A549 (cell line): ENCODE data around the gene GABBR2. TPM values are rescaled to one million over a fixed set of nuclear protein-coding genes. Genes with fewer than 3 reads are reported as not detected.

Experiments
- ATAC-seq, 2 experiments: fragments of 200-7000 bp in 1 of 2; fragments of >200 bp in 1 of 2; cut with Nextera tagmentation in 1 of 2; cut with Tn5 transposase in 1 of 2; 3 replicates each; pipeline versions ENCODE4 v1.8.0 to v1.9.1; 2018 to 2020; ENCODE audit warnings: mild to moderate bottlenecking in 1 of 2, moderate library complexity in 1 of 2
- CTCF ChIA-PET: fragments of 300-600 bp; sonication (Branson Sonifier 250); formaldehyde crosslinking; extraction: SDS; loops from one replicate; lab custom pipeline; 2021; ENCODE audit warnings: antibody characterized with exemption, inconsistent platforms; lab: Yijun Ruan, JAX
- POLR2A ChIA-PET: fragments of 350-600 bp; formaldehyde crosslinking; extraction: SDS; loops from one replicate; lab custom pipeline; 2021; ENCODE audit warnings: antibody characterized with exemption, inconsistent platforms; lab: Yijun Ruan, JAX
- DNase-seq, 2 experiments: peaks; one replicate each; pipeline versions ENCODE4 v3.0.0 to v3.0.0-alpha.2; 2011 to 2016; ENCODE audit warnings: low read depth in 1 of 2, low spot score in 1 of 2
- FAIRE-seq: peaks from 2 replicates; lab custom pipeline; 2011; peaks lifted over from hg19 to GRCh38; lab: Jason Lieb, UNC
- H3K27ac ChIP-seq, 2 experiments: fragments of >200 bp; sonication (Bioruptor Twin); formaldehyde crosslinking; 3 replicates each; pipeline ENCODE4 v1.5.1; 2016 to 2017
- H3K4me1 ChIP-seq: fragments of >200 bp; sonication (Bioruptor Twin); formaldehyde crosslinking; 3 replicates; pipeline ENCODE4 v1.6.1; 2016
- H3K4me2 ChIP-seq: fragments of >200 bp; sonication (Bioruptor Twin); formaldehyde crosslinking; 3 replicates; pipeline ENCODE4 v1.6.1; 2016
- H3K4me3 ChIP-seq: fragments of >200 bp; sonication (Bioruptor Twin); formaldehyde crosslinking; 3 replicates; pipeline ENCODE4 v1.5.1; 2016
- H3K9me3 ChIP-seq: fragments of >200 bp; sonication (Bioruptor Twin); formaldehyde crosslinking; 3 replicates; pipeline ENCODE4 v1.6.1; 2016
- CEBPB ChIP-seq, 2 experiments: fragments of >200 bp in 1 of 2; sonication (Bioruptor Twin) in 1 of 2; formaldehyde crosslinking in 1 of 2; IDR thresholded peaks; 2 replicates each; pipeline ENCODE4 v1.6.1; 2012 to 2016
- CHD2 ChIP-seq: fragments of 150-350 bp; IDR thresholded peaks from 2 replicates; pipeline ENCODE4 v1.6.1; 2014; ENCODE audit warnings: low read length; ENCODE audit not compliant: partially characterized antibody
- E2F6 ChIP-seq: IDR thresholded peaks from 2 replicates; pipeline ENCODE4 v1.6.1; 2012; ENCODE audit warnings: low read depth, borderline replicate concordance
- EP300 ChIP-seq, 2 experiments: fragments of >200 bp; sonication (Bioruptor Twin); formaldehyde crosslinking; IDR thresholded peaks; 2 replicates in 1 of 2; 3 replicates in 1 of 2; pipeline ENCODE4 v1.6.1; 2016 to 2017
- FOXS1 ChIP-seq: fragments of 250-450 bp; sonication (Bioruptor Pico); IDR thresholded peaks from 2 replicates; pipeline ENCODE4 v1.5.0; 2020; ENCODE audit warnings: mild to moderate bottlenecking, moderate library complexity
- HDAC2 ChIP-seq: fragments of 200-600 bp; sonication (generic); IDR thresholded peaks from 2 replicates; pipeline ENCODE4 v1.6.1; 2016
- HEYL ChIP-seq: fragments of 250-450 bp; sonication (Bioruptor Pico); IDR thresholded peaks from 2 replicates; pipeline ENCODE4 v1.8.0; 2021; ENCODE audit warnings: mild to moderate bottlenecking, moderate library complexity
- HOXA7 ChIP-seq: fragments of 250-450 bp; sonication (Bioruptor Pico); IDR thresholded peaks from 2 replicates; pipeline ENCODE4 v1.5.0; 2020; ENCODE audit warnings: mild to moderate bottlenecking, moderate library complexity
- KDM1A ChIP-seq: fragments of 200-600 bp; sonication (generic); IDR thresholded peaks from 2 replicates; pipeline ENCODE4 v1.6.1; 2016; ENCODE audit warnings: low read depth, mild to moderate bottlenecking
- KDM5A ChIP-seq: fragments of 200-600 bp; sonication (generic); IDR thresholded peaks from 2 replicates; pipeline ENCODE4 v1.6.1; 2016; ENCODE audit warnings: antibody characterized with exemption, mild to moderate bottlenecking
- MAFK ChIP-seq: fragments of 450-650 bp; IDR thresholded peaks from 2 replicates; pipeline ENCODE4 v1.6.1; 2014; ENCODE audit not compliant: partially characterized antibody
- MAZ ChIP-seq: fragments of 150-350 bp; IDR thresholded peaks from 2 replicates; pipeline ENCODE4 v1.6.1; 2014; ENCODE audit warnings: antibody characterized with exemption, low read depth, low read length, borderline replicate concordance
- MYC ChIP-seq: IDR thresholded peaks from 2 replicates; pipeline ENCODE4 v1.6.1; 2012; ENCODE audit warnings: mild to moderate bottlenecking, inconsistent platforms, low read length, improper control_type of control experiment, borderline replicate concordance
- NPAS2 ChIP-seq: fragments of 250-450 bp; sonication (Bioruptor Pico); IDR thresholded peaks from 2 replicates; pipeline ENCODE4 v1.8.0; 2022; ENCODE audit warnings: mild to moderate bottlenecking, moderate library complexity, borderline replicate concordance
- NR3C1 ChIP-seq: fragments of >200 bp; sonication (Bioruptor Twin); formaldehyde crosslinking; IDR thresholded peaks from 3 replicates; pipeline ENCODE4 v1.6.1; 2017
- POLR2A ChIP-seq: IDR thresholded peaks from 2 replicates; pipeline ENCODE4 v1.6.1; 2012; ENCODE audit warnings: mild to moderate bottlenecking, low read length
- RAD21 ChIP-seq, 2 experiments: fragments of >200 bp in 1 of 2; sonication (Bioruptor Twin) in 1 of 2; formaldehyde crosslinking in 1 of 2; IDR thresholded peaks in 1 of 2; conservative IDR thresholded peaks in 1 of 2; 2 replicates in 1 of 2; 3 replicates in 1 of 2; pipeline ENCODE4 v1.6.1; 2012 to 2018; ENCODE audit warnings: inconsistent platforms in 1 of 2
- RCOR1 ChIP-seq: fragments of 150-350 bp; IDR thresholded peaks from 2 replicates; pipeline ENCODE4 v1.6.1; 2014; ENCODE audit warnings: antibody characterized with exemption, low read length, low read depth
- REST ChIP-seq: fragments of 200-600 bp; sonication (generic); IDR thresholded peaks from 2 replicates; pipeline ENCODE4 v1.6.1; 2016; ENCODE audit warnings: antibody characterized with exemption, mild to moderate bottlenecking, moderate library complexity
- RNF2 ChIP-seq: fragments of 200-600 bp; sonication (generic); IDR thresholded peaks from 2 replicates; pipeline ENCODE4 v1.6.1; 2016; ENCODE audit warnings: low read depth, mild to moderate bottlenecking, antibody characterized with exemption, moderate library complexity, borderline replicate concordance
- SMC3 ChIP-seq: fragments of >200 bp; sonication (Bioruptor Twin); formaldehyde crosslinking; IDR thresholded peaks from 3 replicates; pipeline ENCODE4 v1.6.1; 2018; ENCODE audit warnings: inconsistent platforms
- SREBF2 ChIP-seq: fragments of 450-650 bp; IDR thresholded peaks from 2 replicates; pipeline ENCODE4 v1.6.1; 2014; ENCODE audit warnings: mild to moderate bottlenecking, moderate library complexity
- ZNF302 ChIP-seq: fragments of 250-450 bp; sonication (Bioruptor Pico); IDR thresholded peaks from 2 replicates; pipeline ENCODE4 v1.9.0; 2021; ENCODE audit warnings: inconsistent platforms, mild to moderate bottlenecking, moderate library complexity
- ZSCAN20 ChIP-seq: fragments of 250-450 bp; sonication (Bioruptor Pico); IDR thresholded peaks from 2 replicates; pipeline ENCODE4 v1.8.0; 2022; ENCODE audit warnings: mild to moderate bottlenecking, moderate library complexity
- WGBS: methylation state at CpG from one replicate; pipeline ENCODE4 v1.1.6; 2017; ENCODE audit errors: missing lambda C conversion rate; 5-methylcytosine and 5-hydroxymethylcytosine counted together
- polyA plus RNA-seq, 4 experiments: library from polyadenylated mRNA; depleted of rRNA in 3 of 4; stranded (reverse); fragments of >200 nt; fragmentation: RNase III in 1 of 4; extraction: RNeasy Plus Mini Kit Qiagen cat#74134 plus additional on column Dnase treatment in 1 of 4; gene quantifications; 2 replicates in 3 of 4; 3 replicates in 1 of 4; pipeline ENCODE4 v1.2.3, GENCODE V29; 2011 to 2017

Gene GABBR2
- polyA plus RNA-seq, 2 of the 4 experiments (the other 2 are of a cell fraction) = 0.08 to 0.57 TPM

GRCh38 chr9:98532574-98532973, 176.2 kb downstream of the GABBR2 start:
- H3K27ac ChIP-seq = no peak overlapping the region
- no peaks in the 10 kb centered on the region for H3K9me3 ChIP-seq
- ATAC-seq (no peak), DNase-seq (no peak), FAIRE-seq (no peak)
- no peaks in the 10 kb centered on the region for H3K4me1 ChIP-seq
- POLR2A ChIA-PET = no interaction called here
- TF ChIP-seq POLR2A (no peak), RNF2 (no peak), E2F6 (no peak)
- 4% methylated on average over 3 of the region's 3 CpGs for WGBS
- H3K4me3 ChIP-seq = no peak overlapping the region
- no peak overlapping the region for H3K4me2 ChIP-seq
- CTCF ChIA-PET = no interaction called here

GRCh38 chr9:98532147-98532546, 176.6 kb downstream of the GABBR2 start:
- H3K27ac ChIP-seq = no peak overlapping the region
- FAIRE-seq = no peak
- H3K4me3 ChIP-seq = no peak overlapping the region
- ATAC-seq = no peak
- DNase-seq = no peak
- H3K4me1 ChIP-seq = no peaks in the 10 kb centered on the region
- no peaks in the 10 kb centered on the region; the same call in 2 of the 3 replicates for H3K9me3 ChIP-seq
- ChIA-PET CTCF (no interaction called here), POLR2A (no interaction called here)
- no peak overlapping the region for H3K4me2 ChIP-seq
- 32% methylated on average over 4 of the region's 4 CpGs for WGBS
- no peak for TF ChIP-seq CEBPB (IDR thresholded peaks at IDR 0.05)
- TF ChIP-seq NR3C1 = no peak
- TF ChIP-seq E2F6 = no peak
- TF ChIP-seq REST = no peak
- TF ChIP-seq CHD2 = no peak
- no peak for TF ChIP-seq HEYL (CRISPR knock-in tag)
- no peak for TF ChIP-seq RCOR1

- no peak for ATAC-seq
- TF ChIP-seq SREBF2 = no peak
- TF ChIP-seq MYC = no peak
- no peak for TF ChIP-seq EP300 (IDR thresholded peaks at IDR 0.05)
- no peak for TF ChIP-seq HOXA7 (CRISPR knock-in tag)
- no peak for TF ChIP-seq HDAC2
- TF ChIP-seq KDM1A = no peak
- TF ChIP-seq CHD2 = no peak
- TF ChIP-seq FOXS1 (CRISPR knock-in tag) = no peak
- no peak for TF ChIP-seq MAZ
- TF ChIP-seq HEYL (CRISPR knock-in tag) = no peak
- TF ChIP-seq ZNF302 (CRISPR knock-in tag) = no peak
- no peak for TF ChIP-seq MAFK
- TF ChIP-seq RAD21 (conservative IDR thresholded peaks at IDR 0.05 in 1 of 2, IDR thresholded peaks at IDR 0.05 in 1 of 2) = no peak
- TF ChIP-seq NR3C1 = no peak
- no peak for TF ChIP-seq NPAS2 (CRISPR knock-in tag)
- no peak for TF ChIP-seq RCOR1
- no peak for TF ChIP-seq ZSCAN20 (CRISPR knock-in tag)
- TF ChIP-seq SMC3 = no peak
- TF ChIP-seq KDM5A = no peak
- TF ChIP-seq, all 56 proteins: peak for 0
- no peaks in the 10 kb centered on the region; the same call in 2 of the 3 replicates for H3K9me3 ChIP-seq
- no peaks in the 10 kb centered on the region for H3K4me1 ChIP-seq
- H3K4me2 ChIP-seq = no peak overlapping the region
- CTCF ChIA-PET = no interaction called here
- H3K4me3 ChIP-seq = no peak overlapping the region
- H3K27ac ChIP-seq = no peak overlapping the region
- FAIRE-seq = no peak
- DNase-seq = no peak
- 31% methylated on average over 6 of the region's 6 CpGs for WGBS
- POLR2A ChIA-PET = interaction anchor here (0.6 kb wide), 1 partner anchor 559 kb away, joined by 3 read pairs; no protein-coding TSS in a partner anchor
Observed at GRCh38 chr9:98530806-98531386, 177.8 kb downstream of the GABBR2 start.
